HG02938 (cell line): ENCODE measurements around the gene OR9G1.
"Not testable (repeated sequence)": the region's sequence is repeated elsewhere in the genome, so short reads cannot be mapped to it uniquely, and the experiment has no call there.

ENCODE experiments used
- ATAC-seq: cut with Tn5 transposase; IDR thresholded peaks from one replicate; pipeline ENCODE4 v1.9.1; 2021; ENCODE audit warnings: mild to moderate bottlenecking, moderate library complexity; ENCODE audit not compliant: unreplicated experiment

OR9G1 gene

GRCh38 chr11:56698795-56699194, at the start of gene OR9G1:
Gene OR9G1 (plus strand): TSS chr11:56699095. CDS start chr11:56700388, 1,293 bp downstream.
- no peak for ATAC-seq

GRCh38 chr11:56659755-56660154, 39.1 kb upstream of the OR9G1 start:
- no peak for ATAC-seq

- no peak for ATAC-seq
Observed at GRCh38 chr11:56663386-56663785, 35.5 kb upstream of the OR9G1 start, which contains the start of gene OR5AR1. Gene OR5AR1 (plus strand): TSS chr11:56663686. CDS start chr11:56663686, 0 bp downstream.

- ATAC-seq = no peak
Observed at GRCh38 chr11:56670984-56671383, 27.9 kb upstream of the OR9G1 start.

- ATAC-seq = no peak
Observed at GRCh38 chr11:56688554-56689100, 10.3 kb upstream of the OR9G1 start.

GRCh38 chr11:56691179-56691578, 7.7 kb upstream of the OR9G1 start:
- not testable (repeated sequence) for ATAC-seq

GRCh38 chr11:56693428-56693827, 5.5 kb upstream of the OR9G1 start:
- no peak for ATAC-seq

GRCh38 chr11:56700242-56700913, 1.5 kb downstream of the OR9G1 start:
- no peak for ATAC-seq

- ATAC-seq = no peak
Observed at GRCh38 chr11:56700914-56701485, 2.1 kb downstream of the OR9G1 start.

GRCh38 chr11:56705784-56706396, 7.0 kb downstream of the OR9G1 start:
- no peak for ATAC-seq

- ATAC-seq = no peak
Observed at GRCh38 chr11:56706486-56706885, 7.6 kb downstream of the OR9G1 start.

- ATAC-seq = no peak
Observed at GRCh38 chr11:56714206-56714605, 15.3 kb downstream of the OR9G1 start.

- no peak for ATAC-seq
Observed at GRCh38 chr11:56716379-56716854, 17.5 kb downstream of the OR9G1 start.

GRCh38 chr11:56720513-56720912, 21.6 kb downstream of the OR9G1 start:
- no peak for ATAC-seq

GRCh38 chr11:56740107-56740506, 41.2 kb downstream of the OR9G1 start:
- ATAC-seq = no peak

- no peak for ATAC-seq
Observed at GRCh38 chr11:56740886-56741285, 42.0 kb downstream of the OR9G1 start.

GRCh38 chr11:56748597-56748996, 49.7 kb downstream of the OR9G1 start, which contains the start of gene OR9G4:
Gene OR9G4 (minus strand): TSS chr11:56748697. CDS start chr11:56743766, 4,931 bp downstream.
- no peak for ATAC-seq

- no peak for ATAC-seq
Observed at GRCh38 chr11:56750190-56750589, 51.3 kb downstream of the OR9G1 start.

GRCh38 chr11:56751480-56751879, 52.6 kb downstream of the OR9G1 start:
- ATAC-seq = no peak
